Mesenchymal stem cell (in vitro differentiated cells and primary cell): ENCODE results near the gene RASL10B. TPM values are rescaled to one million over a fixed set of nuclear protein-coding genes. Genes with fewer than 3 reads are reported as not detected.

Experiments
- DNase-seq: peaks from one replicate; pipeline ENCODE4 v3.0.0-alpha.2; 2013
- H2AFZ ChIP-seq: one replicate; pipeline ENCODE4 v1.6.1; 2013; ENCODE audit warnings: low read depth, mild to moderate bottlenecking, control low read depth, inconsistent platforms, low read length, moderate library complexity
- H2AK5ac ChIP-seq: 2 replicates; pipeline ENCODE4 v1.6.1; 2013; ENCODE audit warnings: low read length, moderate library complexity, mild to moderate bottlenecking, inconsistent platforms; ENCODE audit not compliant: severe bottlenecking
- H2BK120ac ChIP-seq: one replicate; pipeline ENCODE4 v1.6.1; 2013; ENCODE audit warnings: low read depth, mild to moderate bottlenecking, inconsistent platforms, low read length, moderate library complexity
- H2BK12ac ChIP-seq, 2 experiments: one replicate each; pipeline ENCODE4 v1.6.1; 2013; ENCODE audit warnings: inconsistent platforms in 2 of 2, low read length in 2 of 2, mild to moderate bottlenecking in 2 of 2, moderate library complexity in 2 of 2, control low read depth in 1 of 2
- H2BK15ac ChIP-seq: one replicate; pipeline ENCODE4 v1.6.1; 2013; ENCODE audit warnings: mild to moderate bottlenecking, low read depth, inconsistent platforms; ENCODE audit not compliant: poor library complexity, severe bottlenecking
- H2BK5ac ChIP-seq: 2 replicates; pipeline ENCODE4 v1.6.1; 2013; ENCODE audit warnings: low read depth, mild to moderate bottlenecking, low read length, control low read depth, inconsistent platforms; ENCODE audit not compliant: poor library complexity, severe bottlenecking
- H3K14ac ChIP-seq, 2 experiments: one replicate each; pipeline ENCODE4 v1.6.1; 2013; ENCODE audit warnings: inconsistent platforms in 2 of 2, low read length in 2 of 2, control low read depth in 1 of 2, mild to moderate bottlenecking in 1 of 2, moderate library complexity in 1 of 2
- H3K18ac ChIP-seq, 2 experiments: one replicate each; pipeline ENCODE4 v1.6.1; 2013; ENCODE audit warnings: inconsistent platforms in 2 of 2, low read length in 2 of 2, control low read depth in 1 of 2, low read depth in 1 of 2, mild to moderate bottlenecking in 1 of 2
- H3K23ac ChIP-seq, 2 experiments: one replicate each; pipeline ENCODE4 v1.6.1; 2013; ENCODE audit warnings: inconsistent platforms in 2 of 2, low read length in 2 of 2, mild to moderate bottlenecking in 2 of 2, moderate library complexity in 2 of 2, control low read depth in 1 of 2
- H3K27ac ChIP-seq: 2 replicates; pipeline ENCODE4 v1.5.1; 2013; ENCODE audit warnings: mild to moderate bottlenecking, moderate library complexity, low read length, control low read depth, inconsistent platforms; ENCODE audit not compliant: poor library complexity, severe bottlenecking
- H3K27me3 ChIP-seq, 2 experiments: 2 replicates each; pipeline versions ENCODE4 v1.6.1 to v1.7.0; 2013; ENCODE audit warnings: low read length in 2 of 2, mild to moderate bottlenecking in 2 of 2, moderate library complexity in 2 of 2, control low read depth in 1 of 2, inconsistent platforms in 1 of 2; ENCODE audit not compliant: control insufficient read depth in 1 of 2, insufficient read depth in 1 of 2
- H3K36me3 ChIP-seq, 2 experiments: 2 replicates each; pipeline versions ENCODE4 v1.6.1 to v1.7.0; 2013; ENCODE audit warnings: low read length in 2 of 2, control low read depth in 1 of 2, inconsistent platforms in 1 of 2, low read depth in 1 of 2, mild to moderate bottlenecking in 1 of 2; ENCODE audit not compliant: insufficient read depth in 2 of 2, control insufficient read depth in 1 of 2
- H3K4ac ChIP-seq, 2 experiments: one replicate each; pipeline ENCODE4 v1.6.1; 2013; ENCODE audit warnings: inconsistent platforms in 2 of 2, low read length in 2 of 2, mild to moderate bottlenecking in 2 of 2, moderate library complexity in 2 of 2, control low read depth in 1 of 2, low read depth in 1 of 2
- H3K4me1 ChIP-seq: 2 replicates; pipeline ENCODE4 v1.6.1; 2013; ENCODE audit warnings: low read depth, low read length, control low read depth; ENCODE audit not compliant: control insufficient read depth, insufficient read depth
- H3K4me2 ChIP-seq: 2 replicates; pipeline ENCODE4 v1.6.1; 2013; ENCODE audit warnings: low read length, mild to moderate bottlenecking, inconsistent platforms; ENCODE audit not compliant: poor library complexity, severe bottlenecking
- H3K4me3 ChIP-seq, 2 experiments: 2 replicates each; pipeline versions ENCODE4 v1.5.1 to v1.7.0; 2013; ENCODE audit warnings: low read length in 2 of 2, mild to moderate bottlenecking in 2 of 2, control low read depth in 1 of 2, low read depth in 1 of 2; ENCODE audit not compliant: insufficient read depth in 1 of 2
- H3K79me1 ChIP-seq: replicated peaks from 2 replicates; pipeline ENCODE4 v1.6.1; 2013; ENCODE audit warnings: mild to moderate bottlenecking, control low read depth, low read length, inconsistent platforms; ENCODE audit not compliant: poor library complexity, severe bottlenecking
- H3K9ac ChIP-seq: 2 replicates; pipeline ENCODE4 v1.7.0; 2013; ENCODE audit warnings: mild to moderate bottlenecking, low read length, moderate library complexity
- H3K9me3 ChIP-seq: 2 replicates; pipeline ENCODE4 v1.7.0; 2013; ENCODE audit warnings: mild to moderate bottlenecking, low read length; ENCODE audit not compliant: control insufficient read depth
- H4K8ac ChIP-seq: one replicate; pipeline ENCODE4 v1.6.1; 2013; ENCODE audit warnings: inconsistent platforms, mild to moderate bottlenecking, low read length, moderate library complexity
- H4K91ac ChIP-seq: one replicate; pipeline ENCODE4 v1.6.1; 2013; ENCODE audit warnings: mild to moderate bottlenecking, low read length, inconsistent platforms
- WGBS: methylation state at CpG from one replicate; pipeline ENCODE4 v1.1.7; 2013; ENCODE audit warnings: mixed read lengths; 5-methylcytosine and 5-hydroxymethylcytosine counted together
- polyA plus RNA-seq, 2 experiments: library from polyadenylated mRNA; stranded (reverse); fragments of 200-250 nt; gene quantifications; one replicate each; pipeline ENCODE4 v1.2.3, GENCODE V29; 2013

Gene RASL10B, protein sequence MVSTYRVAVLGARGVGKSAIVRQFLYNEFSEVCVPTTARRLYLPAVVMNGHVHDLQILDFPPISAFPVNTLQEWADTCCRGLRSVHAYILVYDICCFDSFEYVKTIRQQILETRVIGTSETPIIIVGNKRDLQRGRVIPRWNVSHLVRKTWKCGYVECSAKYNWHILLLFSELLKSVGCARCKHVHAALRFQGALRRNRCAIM
- polyA plus RNA-seq (2013, experiment 1 of 2): 19.0 TPM
- 18.7 TPM for polyA plus RNA-seq (2013, experiment 2 of 2)

DNA sequence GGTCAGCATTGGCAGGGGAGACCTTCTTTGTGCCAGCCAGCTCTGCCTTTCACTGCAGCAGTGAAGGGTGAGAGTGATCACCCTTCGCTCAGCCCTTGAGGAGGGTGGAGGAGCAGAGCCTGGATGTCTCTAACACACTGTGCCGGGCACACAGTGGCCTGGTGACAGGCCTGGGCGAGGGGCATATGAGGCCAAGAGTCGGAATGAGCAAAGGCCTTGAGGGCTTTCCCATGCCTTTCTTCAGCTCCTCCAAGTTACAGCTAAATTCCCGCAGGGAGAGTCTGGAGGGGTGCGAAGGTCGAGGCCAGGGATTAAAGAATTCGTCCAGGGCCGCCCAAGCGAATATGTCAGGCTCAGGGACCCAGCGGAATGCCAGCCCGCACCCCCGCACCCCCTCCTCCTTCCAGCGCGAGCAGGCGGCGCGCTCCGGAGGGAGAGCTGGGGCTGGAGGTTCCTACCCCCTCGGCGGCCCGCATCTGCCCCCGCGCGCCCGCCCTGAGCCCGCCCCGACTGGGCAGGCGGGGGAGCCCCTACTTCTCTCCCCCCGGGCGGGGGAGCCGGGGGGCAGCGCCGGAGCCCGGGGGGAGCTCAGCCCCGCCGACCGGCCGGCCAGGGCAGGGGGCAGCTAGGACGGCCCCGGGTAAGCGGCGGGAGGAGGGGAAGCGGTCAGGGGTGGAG lies at the start of gene RASL10B:
TSS of gene RASL10B (plus strand) at position 401 of the 678 bp plus-strand sequence. CDS start 3,546 bp downstream, outside the sequence.
- Histone ChIP-seq H3K9me3 (no peaks in the 10 kb centered on the region), H3K27me3 (peaks cover 0 to 42% of the 10 kb centered on the region in 2 experiments), H3K9ac (peak within 1 kb of the TSS; percentile 58), H3K36me3 (peaks cover 10% of the 10 kb centered on the region in 2 experiments), H2AK5ac (peak within 1 kb of the TSS; percentile 49), H4K8ac (peak within 1 kb of the TSS; percentile 10), H3K4me1 (peaks cover 30% of the 10 kb centered on the region), H3K4ac (peak within 1 kb of the TSS in 1 of 2 experiments; percentile 95), H3K23ac (peak within 1 kb of the TSS in 1 of 2 experiments; percentile 85), H2AFZ (peak within 1 kb of the TSS; percentile 60), H3K79me1 (peaks cover 7% of the 10 kb centered on the region), H2BK120ac (peak within 1 kb of the TSS; percentile 56), H3K4me3 (peak within 1 kb of the TSS; percentile 69 to 70), H2BK15ac (peak within 1 kb of the TSS; percentile 83), H2BK12ac (peak within 1 kb of the TSS; percentile 44 to 93), H3K18ac (peak within 1 kb of the TSS; percentile 26 to 85), H3K4me2 (peak within 1 kb of the TSS; percentile 69), H3K27ac (no peak within 1 kb of the TSS), H3K14ac (peak within 1 kb of the TSS in 1 of 2 experiments; percentile 86), H2BK5ac (no peak within 1 kb of the TSS), H4K91ac (peak within 1 kb of the TSS; percentile 70)
- 9% methylated on average over 22 of the region's 44 CpGs for WGBS
- DNase-seq: peak; percentile 54

DNA sequence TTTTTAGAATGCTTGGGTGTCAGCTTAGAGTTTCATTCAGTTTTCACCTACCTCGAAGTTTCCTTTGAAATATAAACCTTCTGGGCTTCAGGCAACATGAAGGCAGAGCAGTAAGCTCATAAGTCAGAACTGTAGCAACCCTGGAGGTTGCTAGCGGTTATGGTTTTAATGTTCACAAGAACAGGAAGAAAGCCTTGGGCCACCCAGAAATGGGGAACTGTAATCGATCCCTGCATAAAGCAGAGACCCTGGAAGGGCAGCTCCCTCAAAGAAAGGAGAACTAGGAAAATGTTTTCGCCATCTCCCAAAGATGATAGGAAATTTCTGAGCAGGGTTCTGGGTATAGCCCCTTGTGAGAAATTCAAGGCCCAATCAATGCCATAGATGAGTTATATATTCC lies 47.8 kb upstream of the RASL10B start:
- Histone ChIP-seq H2AK5ac (peak overlapping the region; percentile 28), H4K8ac (no peak overlapping the region), H3K14ac (no peak overlapping the region), H3K18ac (no peak overlapping the region), H3K27ac (peak overlapping the region; percentile 54), H3K9ac (no peak overlapping the region), H3K4me1 (no peaks in the 10 kb centered on the region), H3K4ac (no peak overlapping the region), H4K91ac (no peak overlapping the region), H2AFZ (no peak overlapping the region), H3K36me3 (peaks cover 24 to 72% of the 10 kb centered on the region in 2 experiments), H3K23ac (no peak overlapping the region), H2BK5ac (peak overlapping the region; percentile 12), H3K27me3 (no peaks in the 10 kb centered on the region), H2BK15ac (no peak overlapping the region), H3K9me3 (no peaks in the 10 kb centered on the region), H2BK120ac (no peak overlapping the region), H3K4me2 (no peak overlapping the region), H3K79me1 (peaks cover 23% of the 10 kb centered on the region), H3K4me3 (no peak overlapping the region), H2BK12ac (no peak overlapping the region)
- 100% methylated on average over 4 of the region's 4 CpGs for whole genome bisulfite sequencing
- DNase-seq: no peak

DNA sequence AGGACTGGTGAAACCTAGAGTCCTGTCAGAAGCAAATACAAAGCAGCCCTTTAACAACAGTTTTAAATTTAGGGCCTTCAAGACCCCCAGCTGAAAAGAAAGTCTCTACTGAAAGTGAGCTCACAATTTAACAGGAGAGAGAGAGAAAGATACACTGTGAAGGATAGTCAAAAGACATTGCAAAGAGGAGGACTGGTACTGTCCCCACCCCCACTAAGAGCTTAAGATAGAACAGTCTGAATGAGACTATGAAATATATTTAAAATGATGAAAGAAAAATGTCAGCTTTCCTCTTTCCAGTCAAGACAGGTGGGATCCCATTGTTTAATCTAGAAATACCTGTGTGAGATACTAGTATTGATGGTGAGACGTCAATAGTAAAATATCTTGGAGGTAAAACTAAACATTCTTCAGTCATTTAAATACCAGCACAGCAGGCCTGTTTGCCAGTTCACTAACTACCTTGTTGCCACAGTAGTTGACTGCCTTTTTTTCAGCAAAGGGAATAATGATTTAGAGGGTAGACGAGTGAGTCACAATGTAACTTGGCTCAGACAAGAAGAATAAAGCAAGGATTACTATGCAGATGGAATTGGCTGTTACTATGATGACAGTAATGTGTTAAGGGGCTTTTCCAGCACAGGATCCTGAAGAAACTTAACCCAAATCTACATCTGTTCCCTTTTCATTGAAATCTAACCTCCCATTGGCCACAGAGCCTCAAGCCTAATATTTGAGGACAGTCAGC lies 47.2 kb upstream of the RASL10B start:
- H4K91ac ChIP-seq: no peak overlapping the region
- H2BK12ac ChIP-seq: no peak overlapping the region
- H2AK5ac ChIP-seq: no peak overlapping the region
- no peak overlapping the region for H3K4me3 ChIP-seq
- H3K4me2 ChIP-seq: no peak overlapping the region
- no peak overlapping the region for H2BK15ac ChIP-seq
- peak overlapping the region; percentile 60 for H3K27ac ChIP-seq
- no peak overlapping the region for H2AFZ ChIP-seq
- H3K23ac ChIP-seq: no peak overlapping the region
- no peak overlapping the region for H3K18ac ChIP-seq
- H3K36me3 ChIP-seq: peaks cover 28 to 77% of the 10 kb centered on the region in 2 experiments
- no peak overlapping the region for H4K8ac ChIP-seq
- DNase-seq: peak; percentile 24
- H2BK5ac ChIP-seq: no peak overlapping the region
- no peaks in the 10 kb centered on the region for H3K27me3 ChIP-seq
- H3K4ac ChIP-seq: no peak overlapping the region
- H3K79me1 ChIP-seq: peaks cover 22% of the 10 kb centered on the region
- no peaks in the 10 kb centered on the region for H3K4me1 ChIP-seq
- H3K9me3 ChIP-seq: no peaks in the 10 kb centered on the region
- H3K14ac ChIP-seq: no peak overlapping the region
- H2BK120ac ChIP-seq: no peak overlapping the region
- 100% methylated on average over 1 of the region's 2 CpGs for WGBS
- no peak overlapping the region for H3K9ac ChIP-seq
